Fibroblast of skin of right quadriceps (primary cell): Measurements from ENCODE around the gene THSD8.

Source experiments
- DNase-seq: peaks from one replicate; pipeline ENCODE4 v3.0.0-alpha.2; 2013

The THSD8 gene

GRCh38 chr19:12801466-12802266 lies at the start of gene THSD8, which contains the start of gene PRDX2:
Gene THSD8 (plus strand): TSS chr19:12802069. CDS start chr19:12802072, 3 bp downstream.
Gene PRDX2 (minus strand): TSS chr19:12801800. CDS start chr19:12801261, 539 bp downstream.
- DNase-seq = peak; percentile 69

GRCh38 chr19:12754465-12755196 lies 47.2 kb upstream of the THSD8 start:
- DNase-seq = no peak

DNA sequence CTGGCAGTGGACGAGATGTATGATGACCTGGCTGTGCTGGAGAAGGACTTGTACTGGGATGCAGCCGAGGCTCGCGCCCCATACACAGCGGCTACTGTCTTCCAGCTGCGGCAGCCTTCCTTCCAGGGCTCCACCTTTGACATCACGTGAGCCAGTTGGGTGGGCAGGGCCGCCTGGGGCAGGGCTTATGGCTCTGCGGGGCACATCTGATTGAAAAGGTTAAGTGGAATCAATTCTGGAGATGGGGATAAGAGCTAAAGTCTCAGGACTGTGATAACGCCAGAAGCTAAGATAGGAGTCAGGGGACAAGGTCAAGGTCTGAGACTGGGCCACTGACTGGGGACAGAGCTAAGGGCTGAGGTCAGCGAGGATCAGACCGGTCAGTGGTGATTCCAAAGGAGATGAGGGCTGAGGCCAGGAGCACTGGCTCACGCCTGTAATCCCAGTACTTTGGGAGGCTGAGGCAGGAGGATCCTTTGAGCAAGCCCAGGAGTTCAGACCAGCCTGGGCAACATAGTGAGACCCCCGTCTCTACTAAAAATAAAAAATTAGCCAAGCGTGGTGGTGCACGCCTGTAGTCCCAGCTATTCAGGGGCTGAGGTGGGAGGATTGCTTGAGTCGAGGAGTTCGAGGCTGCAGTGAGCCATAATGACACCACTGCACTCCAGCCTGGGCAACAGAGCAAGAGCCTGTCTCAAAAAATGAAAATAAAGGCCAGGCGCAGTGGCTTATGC lies 45.6 kb upstream of the THSD8 start:
- no peak for DNase-seq

GRCh38 chr19:12757544-12758274 lies 44.2 kb upstream of the THSD8 start:
- DNase-seq = peak; percentile 53

DNA sequence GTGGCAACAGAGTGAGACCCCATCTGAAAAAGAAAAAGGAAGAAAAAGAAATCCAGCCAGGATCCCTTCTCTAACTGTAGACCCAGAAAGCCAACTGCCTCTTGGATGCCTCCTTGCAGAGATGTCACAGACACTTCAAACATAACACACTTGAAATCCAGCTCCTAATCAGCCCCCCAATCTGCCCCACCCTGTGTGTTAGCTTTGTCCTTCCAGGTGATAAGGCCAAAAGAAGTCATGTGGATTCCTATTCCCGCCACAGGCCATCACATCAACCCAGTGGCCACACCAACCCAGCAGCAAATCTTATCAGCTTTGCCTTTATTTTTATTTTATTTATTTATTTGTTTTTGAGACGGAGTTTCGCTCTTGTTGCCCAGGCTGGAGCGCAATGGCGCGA lies 42.2 kb upstream of the THSD8 start:
- DNase-seq = no peak

- DNase-seq = no peak
These were observed 38.8 kb upstream of the THSD8 start for GRCh38 chr19:12763100-12763499.

GRCh38 chr19:12764698-12765097 lies 37.2 kb upstream of the THSD8 start:
- DNase-seq = no peak

- peak; percentile 77 for DNase-seq
These were observed 35.8 kb upstream of the THSD8 start for GRCh38 chr19:12766051-12766521.

DNA sequence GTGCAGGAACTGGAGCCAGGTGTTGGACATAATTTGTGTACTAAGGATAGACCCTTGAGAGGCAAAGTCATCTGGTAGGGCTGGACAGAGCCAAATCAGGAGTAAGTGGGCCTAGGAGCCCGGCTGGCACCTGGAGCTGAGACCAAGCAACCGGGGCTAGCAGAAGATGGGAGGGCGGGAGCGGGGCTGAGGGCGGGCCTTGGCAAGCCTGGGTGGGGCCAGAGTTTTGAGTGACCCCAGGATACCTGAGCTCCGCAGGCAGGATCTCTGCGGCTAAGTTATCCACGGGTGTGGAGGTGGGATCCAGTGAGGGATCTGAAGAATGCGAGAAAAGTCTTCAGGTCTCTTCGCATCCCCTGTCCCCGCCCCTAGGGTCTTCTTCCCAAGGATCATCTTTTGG lies 34.7 kb upstream of the THSD8 start:
- no peak for DNase-seq

DNA sequence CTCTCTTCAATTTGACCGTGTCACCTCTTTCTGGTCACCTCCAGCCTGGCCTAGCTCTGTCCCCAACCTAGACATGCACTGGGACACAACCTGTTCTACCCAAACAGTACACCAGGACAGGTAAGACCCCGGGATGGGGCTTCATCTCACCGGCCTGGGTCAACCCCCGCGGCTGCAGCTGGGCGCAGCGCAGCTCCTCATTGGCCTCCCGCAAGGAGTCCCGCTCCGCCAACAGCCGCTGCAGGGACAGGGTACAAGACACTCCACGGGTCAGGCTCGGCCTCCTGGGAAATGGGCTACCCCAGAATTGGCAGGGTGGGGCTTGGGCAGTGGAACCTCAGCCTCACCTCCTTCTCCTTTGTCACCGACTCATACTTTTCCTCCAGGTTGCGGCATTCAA lies 34.2 kb upstream of the THSD8 start:
- no peak for DNase-seq

- no peak for DNase-seq
These were observed 32.2 kb upstream of the THSD8 start for GRCh38 chr19:12769689-12770088.

GRCh38 chr19:12770922-12771321 lies 30.9 kb upstream of the THSD8 start:
- DNase-seq = no peak

- DNase-seq = no peak
These were observed 29.5 kb upstream of the THSD8 start for GRCh38 chr19:12772323-12772722.

DNA sequence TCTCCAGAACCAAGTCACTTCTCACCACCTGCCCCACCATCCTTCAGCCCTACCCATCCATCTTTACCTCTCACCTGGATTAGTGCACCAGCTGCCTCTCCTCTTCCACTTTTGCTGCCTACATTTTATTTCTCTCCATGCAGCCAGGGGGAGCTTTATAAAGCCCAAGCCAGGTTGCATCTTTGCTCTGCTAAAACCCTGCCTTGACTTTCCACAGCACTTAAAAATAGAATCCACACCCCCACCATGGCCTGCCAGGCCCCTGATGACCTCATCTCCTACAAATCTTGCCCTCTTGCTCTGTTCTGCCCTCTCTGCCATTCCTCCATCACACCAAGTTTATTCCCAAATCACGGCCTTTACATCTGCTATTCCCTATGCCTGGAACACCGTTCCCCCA lies 28.3 kb upstream of the THSD8 start:
- DNase-seq = peak; percentile 38

GRCh38 chr19:12774588-12775555 lies 27.0 kb upstream of the THSD8 start, which contains the start of gene HOOK2:
Gene HOOK2 (minus strand): TSS chr19:12775552. CDS start chr19:12775449, 103 bp downstream.
- DNase-seq = no peak

- DNase-seq = peak; percentile 79
These were observed 24.5 kb upstream of the THSD8 start for GRCh38 chr19:12777217-12778016.

GRCh38 chr19:12778017-12778904 lies 23.6 kb upstream of the THSD8 start:
- peak; percentile 75 for DNase-seq

DNA sequence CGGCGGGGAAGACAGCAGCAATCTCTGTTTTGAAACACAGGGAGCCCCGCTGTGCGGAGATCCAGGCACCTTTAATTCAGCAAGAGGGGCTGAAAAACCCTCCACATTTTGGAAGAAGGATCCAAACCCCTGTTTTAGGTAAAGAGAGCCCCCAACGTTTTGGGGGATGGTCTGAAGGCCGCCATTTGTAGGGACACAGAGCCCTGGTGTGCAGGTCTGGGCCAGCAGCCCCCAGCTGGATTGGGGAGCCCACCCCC lies 23.0 kb upstream of the THSD8 start:
- DNase-seq = no peak

GRCh38 chr19:12779162-12779993 lies 22.5 kb upstream of the THSD8 start:
- DNase-seq = peak; percentile 86
